HG03442 (cell line): ENCODE measurements around the gene YPEL3.

Source experiments
- ATAC-seq: cut with Tn5 transposase; IDR thresholded peaks from one replicate; pipeline ENCODE4 v1.9.1; 2021; ENCODE audit warnings: mild to moderate bottlenecking, moderate library complexity; ENCODE audit not compliant: unreplicated experiment

YPEL3 gene

DNA sequence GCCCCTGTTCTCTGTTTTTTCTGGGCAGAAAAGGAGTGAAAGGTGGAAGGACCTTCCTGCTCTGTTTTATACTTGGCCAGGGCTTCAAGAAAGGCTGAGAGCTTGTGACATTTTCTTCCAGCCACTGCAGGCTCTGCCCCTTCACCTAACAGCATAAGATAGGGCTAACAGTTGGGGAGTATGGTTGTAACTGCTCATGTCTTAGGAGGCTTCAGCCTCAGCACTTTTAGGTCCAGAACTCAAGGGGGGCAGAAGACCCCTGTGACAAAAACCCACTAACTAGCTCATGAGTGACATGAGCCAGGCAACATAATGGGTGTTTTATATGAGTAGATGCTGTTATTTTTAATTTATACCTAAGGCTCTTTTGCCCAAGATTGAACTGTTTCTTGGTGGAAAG is 25.5 kb downstream of the YPEL3 start:
- no peak for ATAC-seq

DNA sequence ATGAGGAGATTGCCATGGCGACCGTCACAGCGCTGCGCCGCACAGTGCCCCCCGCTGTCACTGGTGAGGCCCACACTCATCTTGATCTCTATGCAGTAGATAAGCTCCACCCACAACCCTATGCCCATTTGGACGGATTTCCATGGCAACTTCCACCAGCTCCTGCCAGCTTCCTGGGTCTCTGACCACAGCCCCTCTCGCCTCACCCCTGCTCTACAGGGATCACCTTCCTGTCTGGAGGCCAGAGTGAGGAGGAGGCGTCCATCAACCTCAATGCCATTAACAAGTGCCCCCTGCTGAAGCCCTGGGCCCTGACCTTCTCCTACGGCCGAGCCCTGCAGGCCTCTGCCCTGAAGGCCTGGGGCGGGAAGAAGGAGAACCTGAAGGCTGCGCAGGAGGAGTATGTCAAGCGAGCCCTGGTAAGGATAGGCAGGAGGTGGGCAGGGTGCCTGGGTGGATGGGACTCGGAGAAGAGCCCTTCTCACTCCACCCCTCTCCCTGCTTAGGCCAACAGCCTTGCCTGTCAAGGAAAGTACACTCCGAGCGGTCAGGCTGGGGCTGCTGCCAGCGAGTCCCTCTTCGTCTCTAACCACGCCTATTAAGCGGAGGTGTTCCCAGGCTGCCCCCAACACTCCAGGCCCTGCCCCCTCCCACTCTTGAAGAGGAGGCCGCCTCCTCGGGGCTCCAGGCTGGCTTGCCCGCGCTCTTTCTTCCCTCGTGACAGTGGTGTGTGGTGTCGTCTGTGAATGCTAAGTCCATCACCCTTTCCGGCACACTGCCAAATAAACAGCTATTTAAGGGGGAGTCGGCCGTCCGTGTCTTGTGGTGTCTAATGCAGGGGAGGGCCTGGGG is 26.2 kb downstream of the YPEL3 start:
- no peak for ATAC-seq

DNA sequence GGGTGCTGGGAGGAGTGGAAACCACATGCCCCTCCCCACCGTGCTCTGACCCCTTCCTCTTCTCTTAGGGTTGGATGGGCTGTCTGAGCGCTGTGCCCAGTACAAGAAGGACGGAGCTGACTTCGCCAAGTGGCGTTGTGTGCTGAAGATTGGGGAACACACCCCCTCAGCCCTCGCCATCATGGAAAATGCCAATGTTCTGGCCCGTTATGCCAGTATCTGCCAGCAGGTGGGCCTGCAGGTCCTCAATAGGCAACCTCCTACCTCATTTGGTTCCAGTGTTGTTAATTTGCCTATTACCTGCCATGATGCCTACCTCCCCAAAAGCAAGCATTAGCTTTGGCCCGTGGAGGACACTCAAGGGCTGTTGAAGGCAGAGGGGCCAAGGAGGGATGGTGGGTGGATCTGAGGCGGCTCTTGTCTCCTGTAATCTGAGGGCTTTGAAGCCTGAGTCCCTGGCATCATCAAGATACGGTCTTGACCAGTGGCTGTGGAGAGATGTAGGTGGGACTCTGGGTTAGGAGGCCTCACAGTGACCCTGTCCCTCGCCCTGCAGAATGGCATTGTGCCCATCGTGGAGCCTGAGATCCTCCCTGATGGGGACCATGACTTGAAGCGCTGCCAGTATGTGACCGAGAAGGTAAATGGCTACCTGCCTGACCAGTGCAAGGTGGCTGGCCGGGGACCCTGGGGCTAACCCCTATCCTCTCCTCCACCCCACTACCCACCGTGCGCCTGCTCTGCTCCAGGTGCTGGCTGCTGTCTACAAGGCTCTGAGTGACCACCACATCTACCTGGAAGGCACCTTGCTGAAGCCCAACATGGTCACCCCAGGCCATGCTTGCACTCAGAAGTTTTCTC is 27.0 kb downstream of the YPEL3 start:
- ATAC-seq = no peak

DNA sequence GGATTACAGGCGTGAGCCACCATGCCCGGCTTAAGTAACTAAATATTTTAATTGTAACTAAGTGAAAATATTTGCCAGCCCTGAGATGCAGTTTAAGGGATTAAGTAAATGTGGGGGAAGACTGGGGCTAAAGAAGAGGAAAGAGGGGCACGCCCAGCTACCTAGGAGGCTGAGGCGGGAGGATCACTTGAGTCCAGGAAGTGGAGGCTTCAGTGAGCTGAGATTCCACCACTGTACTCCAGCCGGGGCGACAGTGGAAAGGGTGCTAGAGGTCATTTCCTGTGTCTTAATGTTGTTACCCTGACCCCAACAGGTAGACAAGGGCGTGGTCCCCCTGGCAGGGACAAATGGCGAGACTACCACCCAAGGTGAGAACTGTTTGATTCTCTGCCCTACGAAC is 27.7 kb downstream of the YPEL3 start:
- ATAC-seq = no peak

DNA sequence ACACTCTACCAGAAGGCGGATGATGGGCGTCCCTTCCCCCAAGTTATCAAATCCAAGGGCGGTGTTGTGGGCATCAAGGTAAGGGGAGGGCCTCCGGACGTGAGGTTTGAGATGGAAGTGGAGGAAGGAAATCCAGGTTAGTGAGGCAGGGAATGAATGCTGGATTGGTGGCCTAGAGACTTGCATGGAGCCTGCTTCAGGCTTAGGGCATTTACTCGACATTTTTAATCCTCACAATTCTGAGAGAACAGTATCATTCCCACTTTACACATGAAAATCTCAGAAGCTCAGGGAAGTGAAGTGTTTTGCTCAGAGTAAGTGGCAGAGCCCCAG is 28.5 kb downstream of the YPEL3 start:
- ATAC-seq = no peak

DNA sequence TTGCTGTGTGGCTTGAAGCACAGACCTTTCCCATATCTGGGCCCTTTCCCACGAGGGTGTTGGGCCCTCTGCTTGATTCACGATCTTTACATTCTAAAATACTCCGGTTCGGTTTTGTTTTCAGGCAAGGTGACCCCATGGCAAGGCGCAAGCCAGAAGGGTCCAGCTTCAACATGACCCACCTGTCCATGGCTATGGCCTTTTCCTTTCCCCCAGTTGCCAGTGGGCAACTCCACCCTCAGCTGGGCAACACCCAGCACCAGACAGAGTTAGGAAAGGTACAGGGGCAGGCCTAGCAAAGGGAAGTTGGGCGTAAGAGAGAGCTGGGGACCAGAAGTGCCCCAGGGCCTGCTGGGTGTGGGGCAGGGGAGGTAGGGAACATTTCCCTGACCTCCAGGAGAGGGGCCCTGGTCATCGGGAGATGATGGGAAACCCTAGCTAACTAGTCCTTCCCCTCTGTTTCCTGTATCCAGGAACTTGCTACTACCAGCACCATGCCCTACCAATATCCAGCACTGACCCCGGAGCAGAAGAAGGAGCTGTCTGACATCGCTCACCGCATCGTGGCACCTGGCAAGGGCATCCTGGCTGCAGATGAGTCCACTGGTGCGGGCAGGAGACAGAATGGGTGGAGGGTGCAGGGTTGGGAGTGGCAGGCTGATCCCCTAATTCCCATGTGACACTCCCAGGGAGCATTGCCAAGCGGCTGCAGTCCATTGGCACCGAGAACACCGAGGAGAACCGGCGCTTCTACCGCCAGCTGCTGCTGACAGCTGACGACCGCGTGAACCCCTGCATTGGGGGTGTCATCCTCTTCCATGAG is 29.0 kb downstream of the YPEL3 start:
- ATAC-seq = no peak

DNA sequence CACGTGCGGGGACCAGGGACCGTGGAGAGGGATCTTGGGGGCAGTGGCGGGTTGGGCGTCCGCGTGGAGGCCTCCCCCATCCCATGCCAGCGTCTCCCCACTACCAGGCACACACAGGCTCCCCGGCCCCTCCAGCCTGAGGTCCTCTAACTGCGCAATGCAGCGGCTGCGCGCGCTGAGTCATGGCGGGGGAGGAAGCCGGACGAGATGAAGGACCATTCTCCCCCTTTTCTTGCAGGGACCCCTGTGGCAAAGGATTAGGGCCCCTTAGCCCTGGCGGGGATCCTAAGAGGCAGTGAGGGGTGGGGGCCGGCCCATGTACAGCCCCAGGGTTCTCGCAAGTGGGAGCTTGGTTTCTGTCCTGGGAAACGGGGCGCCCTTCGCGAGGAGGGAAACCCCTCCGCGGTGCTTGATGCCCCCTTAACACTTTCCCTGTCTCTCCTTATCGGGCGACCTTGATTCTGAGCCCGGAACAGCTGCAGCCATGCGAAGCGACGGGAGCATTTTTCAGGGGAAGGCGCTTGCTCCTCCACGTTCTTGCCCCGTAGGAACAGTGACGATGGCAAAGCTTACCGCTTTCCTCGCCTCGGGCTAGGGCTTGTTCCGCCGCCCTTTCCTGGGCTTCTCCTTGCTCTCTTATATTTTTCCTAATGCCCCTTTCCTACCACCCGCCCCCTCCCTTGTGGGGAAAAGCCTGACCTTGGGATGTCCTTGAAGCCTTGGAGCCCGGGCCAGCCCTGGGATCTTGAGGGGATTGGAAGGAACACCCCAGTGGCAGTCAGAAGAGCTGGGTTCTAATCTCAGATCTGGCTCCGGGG is 29.9 kb downstream of the YPEL3 start:
- peak; percentile 1 for ATAC-seq

DNA sequence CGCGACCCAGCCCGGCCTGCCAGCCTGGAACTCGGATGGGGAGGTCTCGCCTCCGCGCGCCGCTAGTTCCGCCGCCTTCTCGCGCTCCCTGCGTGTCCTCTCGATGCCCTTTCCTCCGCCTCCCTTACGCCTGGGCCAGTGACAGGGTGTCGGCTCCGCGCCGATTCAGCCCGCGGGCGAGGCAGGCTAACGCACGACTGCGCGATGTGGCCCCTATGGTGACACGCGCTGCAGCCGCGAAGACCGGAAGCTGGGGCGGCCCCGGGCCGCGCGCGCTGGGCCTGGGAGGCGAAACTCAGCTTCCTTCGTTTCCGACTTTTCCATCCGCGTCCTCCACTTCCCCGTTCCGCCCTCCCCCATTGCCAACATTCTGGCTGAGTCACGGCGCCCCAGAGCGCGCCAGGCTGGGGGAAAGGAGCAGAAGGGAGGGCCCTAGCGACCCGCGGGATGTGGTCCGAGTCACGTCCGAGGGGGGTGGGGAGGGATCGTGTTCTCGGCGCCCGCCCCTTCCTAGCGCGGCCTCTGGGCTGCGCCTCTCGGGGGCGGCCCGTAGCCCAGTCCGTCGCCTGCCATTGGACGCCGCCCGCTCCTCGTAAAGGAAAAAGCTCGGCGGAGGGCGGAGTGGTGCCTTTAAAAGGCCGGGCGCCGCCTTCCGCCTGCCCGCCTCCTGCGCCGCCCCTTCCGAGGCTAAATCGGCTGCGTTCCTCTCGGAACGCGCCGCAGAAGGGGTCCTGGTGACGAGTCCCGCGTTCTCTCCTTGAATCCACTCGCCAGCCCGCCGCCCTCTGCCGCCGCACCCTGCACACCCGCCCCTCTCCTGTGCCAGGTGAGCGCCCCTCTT is 30.7 kb downstream of the YPEL3 start, which contains the start of gene ALDOA:
Gene ALDOA (plus strand): TSS at position 659 of the 841 bp plus-strand sequence. CDS start 1,138 bp downstream, outside the sequence.
- ATAC-seq = peak; percentile 72

DNA sequence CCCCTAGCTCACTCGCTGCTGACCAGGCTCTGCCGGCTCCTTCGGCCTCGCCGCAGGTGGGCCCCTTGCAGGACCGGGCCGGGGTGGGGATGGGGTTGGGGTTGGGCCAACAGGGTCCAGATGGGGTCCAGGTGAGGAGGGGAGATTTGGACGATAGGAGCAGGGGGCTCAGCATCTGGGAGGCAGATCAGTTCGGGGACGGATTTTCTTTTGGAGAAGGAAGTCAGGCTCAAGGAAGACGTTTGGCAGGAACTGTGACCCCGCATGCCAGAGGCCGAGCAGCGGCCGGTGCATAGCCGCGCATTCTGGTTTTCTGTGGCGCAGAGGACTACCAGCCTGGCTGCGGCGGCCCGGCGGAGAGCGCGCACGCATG is 31.3 kb downstream of the YPEL3 start:
- ATAC-seq = no peak

DNA sequence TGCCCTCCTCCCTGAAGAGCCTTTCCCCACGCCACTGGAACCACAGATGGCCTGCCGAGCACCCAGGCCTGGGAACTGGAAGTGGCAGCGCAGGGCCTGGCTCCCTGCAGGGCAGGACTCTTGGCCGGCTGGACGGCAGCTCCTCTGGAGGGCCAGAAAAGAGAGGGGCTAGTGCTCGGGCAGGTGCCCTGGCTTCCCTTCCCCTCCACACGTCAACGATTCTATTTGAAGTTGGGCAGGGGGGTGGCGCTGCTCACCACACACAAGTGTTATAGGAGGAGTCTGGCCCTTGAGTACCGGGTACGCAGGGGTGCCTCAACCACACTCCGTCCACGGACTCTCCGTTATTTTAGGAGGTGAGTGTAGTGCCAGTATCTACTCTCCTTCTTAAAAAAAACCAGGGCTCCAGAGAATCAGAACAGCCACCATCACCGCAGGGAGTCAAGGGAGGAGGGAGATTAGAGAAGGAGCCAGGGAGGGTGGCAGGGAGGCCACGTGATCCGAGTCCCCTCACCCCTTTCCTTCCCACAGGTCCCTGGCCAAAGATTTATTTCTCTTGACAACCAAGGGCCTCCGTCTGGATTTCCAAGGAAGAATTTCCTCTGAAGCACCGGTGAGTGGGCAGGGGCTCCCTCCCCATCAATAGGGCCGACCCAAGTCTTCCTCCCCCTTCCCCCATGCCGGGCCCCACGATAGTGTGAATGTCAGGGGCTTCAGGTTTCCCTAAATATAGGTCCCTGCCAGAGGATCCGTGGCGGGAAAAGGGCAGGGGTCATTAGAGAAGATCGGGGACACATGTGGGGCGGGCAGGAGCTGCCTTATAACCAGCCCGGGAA is 31.9 kb downstream of the YPEL3 start:
- ATAC-seq = no peak

DNA sequence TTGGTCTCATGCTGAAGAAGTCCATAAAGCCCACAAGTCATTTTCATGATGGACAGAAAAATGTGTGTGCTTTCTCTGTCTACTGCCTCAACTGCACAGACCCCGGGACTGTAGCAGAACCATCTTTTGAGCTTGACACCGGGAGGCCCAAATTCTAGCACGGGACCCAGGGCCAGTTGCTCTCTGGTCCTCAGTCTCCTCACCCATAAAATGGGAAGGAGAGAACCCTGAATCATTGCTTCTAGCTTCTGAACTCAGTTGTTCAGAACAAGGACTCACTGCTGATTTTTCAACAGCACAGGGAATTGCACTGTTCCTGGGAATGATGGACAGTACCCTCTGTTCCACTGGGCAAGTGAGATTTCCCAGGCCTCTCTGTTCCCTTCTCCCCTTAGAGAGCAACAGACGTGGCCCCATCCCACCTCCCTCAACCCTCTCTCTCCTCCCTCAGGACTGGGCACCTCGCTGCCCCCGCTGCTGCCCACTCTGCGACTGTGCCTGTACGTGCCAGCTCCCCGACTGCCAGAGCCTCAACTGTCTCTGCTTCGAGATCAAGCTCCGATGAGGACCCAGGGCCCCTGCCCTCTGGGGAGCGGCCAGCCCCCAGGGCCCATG is 32.6 kb downstream of the YPEL3 start:
- ATAC-seq = no peak

DNA sequence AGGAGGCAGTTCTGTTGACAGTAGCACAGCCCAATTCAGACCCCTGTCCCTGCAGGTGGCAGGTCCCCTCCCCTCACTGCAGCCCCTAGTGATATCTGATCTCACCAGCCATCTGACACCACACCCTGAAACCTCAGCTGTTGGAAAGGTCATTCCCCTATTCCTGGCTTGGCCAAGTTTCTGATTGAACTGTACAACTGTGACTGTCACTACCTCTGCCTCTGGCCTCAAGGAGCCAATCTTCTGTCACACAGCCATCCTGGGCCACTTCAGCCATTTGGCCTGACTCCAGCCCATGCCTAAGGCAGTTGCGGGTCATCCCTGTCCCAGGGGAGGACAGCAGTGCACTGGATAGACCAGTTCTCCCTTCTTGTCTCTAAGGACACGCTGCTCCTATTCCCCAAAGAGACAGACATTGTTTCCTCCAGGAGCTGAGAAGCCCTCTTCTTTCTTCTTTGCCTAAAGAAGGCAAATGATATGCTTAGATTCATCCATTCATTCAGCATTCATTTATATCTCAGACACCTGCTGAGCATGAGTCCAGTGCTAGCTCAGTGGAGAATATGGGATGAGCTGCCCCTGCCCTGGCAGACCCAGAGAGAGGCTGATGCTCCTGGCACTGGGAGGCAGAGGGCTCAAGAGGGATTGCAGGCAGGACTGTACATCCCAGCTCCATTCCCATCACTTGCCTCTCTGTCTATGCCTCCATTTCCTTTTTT is 35.0 kb downstream of the YPEL3 start:
- no peak for ATAC-seq

DNA sequence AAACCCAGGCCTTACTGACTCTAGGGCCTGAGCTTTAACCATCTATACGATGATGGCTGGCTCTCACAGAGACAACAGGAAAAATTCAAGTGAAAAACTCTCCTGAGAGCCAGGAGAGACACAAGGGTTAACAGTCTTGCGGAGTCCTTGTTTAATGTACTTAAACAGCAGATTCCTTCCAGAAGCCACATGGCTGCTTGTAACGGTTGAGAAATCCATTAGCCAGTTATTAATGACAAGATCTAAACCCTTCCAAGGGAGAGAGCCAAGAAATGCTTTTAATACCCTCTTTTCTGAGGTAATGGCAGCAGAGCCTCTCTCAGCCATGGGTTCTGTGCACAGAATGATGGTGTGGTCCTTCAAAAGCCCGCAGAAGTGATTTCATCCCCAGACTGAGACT is 35.7 kb downstream of the YPEL3 start:
- no peak for ATAC-seq

DNA sequence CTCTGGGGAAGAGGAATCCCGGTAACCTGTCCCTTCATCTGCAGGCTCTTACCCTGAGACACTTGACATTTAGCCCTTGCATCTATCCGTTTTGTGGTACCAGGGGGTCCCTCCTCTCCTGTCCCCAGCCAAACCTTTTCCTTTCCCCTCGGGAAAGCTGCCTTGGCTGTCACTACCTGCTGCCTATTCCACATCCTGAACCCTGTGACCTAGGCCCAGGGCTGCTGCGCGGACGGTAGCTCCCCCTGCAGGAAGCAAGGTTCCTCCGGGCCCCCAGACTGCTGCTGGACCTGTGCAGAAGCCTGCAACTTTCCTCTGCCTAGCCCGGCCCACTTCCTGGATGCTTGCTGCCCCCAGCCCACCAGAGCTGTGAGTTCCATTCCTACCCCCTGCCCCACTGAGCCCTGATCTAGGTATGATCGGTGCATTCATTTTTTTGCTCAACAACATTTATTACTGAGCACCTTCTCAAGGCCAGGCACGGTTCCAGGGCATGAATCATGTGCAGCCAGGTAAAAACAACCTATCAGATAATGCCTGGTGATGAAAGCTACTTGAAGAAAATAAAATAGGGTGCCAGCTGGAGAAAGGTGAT is 41.0 kb downstream of the YPEL3 start:
- ATAC-seq = no peak

DNA sequence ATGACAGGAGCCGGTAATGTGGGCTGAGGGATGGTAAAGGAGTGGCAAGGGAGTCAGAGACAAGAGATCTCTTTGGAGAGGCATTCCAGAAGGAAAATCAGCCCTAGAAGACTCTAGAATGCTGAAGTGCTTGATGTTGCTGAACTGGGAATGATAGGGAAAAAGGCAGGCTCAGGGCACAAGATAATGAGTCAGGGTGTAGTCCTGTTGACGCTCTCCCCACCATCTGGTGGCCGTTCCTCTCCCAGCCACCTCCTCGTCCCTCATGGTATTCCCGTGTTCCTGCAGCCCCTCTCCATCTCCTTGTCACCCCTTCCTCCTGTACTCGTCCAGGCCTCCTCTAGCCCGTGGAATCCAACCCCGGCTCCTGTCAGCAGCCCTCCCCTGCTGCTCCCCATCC is 41.6 kb downstream of the YPEL3 start:
- ATAC-seq = no peak

DNA sequence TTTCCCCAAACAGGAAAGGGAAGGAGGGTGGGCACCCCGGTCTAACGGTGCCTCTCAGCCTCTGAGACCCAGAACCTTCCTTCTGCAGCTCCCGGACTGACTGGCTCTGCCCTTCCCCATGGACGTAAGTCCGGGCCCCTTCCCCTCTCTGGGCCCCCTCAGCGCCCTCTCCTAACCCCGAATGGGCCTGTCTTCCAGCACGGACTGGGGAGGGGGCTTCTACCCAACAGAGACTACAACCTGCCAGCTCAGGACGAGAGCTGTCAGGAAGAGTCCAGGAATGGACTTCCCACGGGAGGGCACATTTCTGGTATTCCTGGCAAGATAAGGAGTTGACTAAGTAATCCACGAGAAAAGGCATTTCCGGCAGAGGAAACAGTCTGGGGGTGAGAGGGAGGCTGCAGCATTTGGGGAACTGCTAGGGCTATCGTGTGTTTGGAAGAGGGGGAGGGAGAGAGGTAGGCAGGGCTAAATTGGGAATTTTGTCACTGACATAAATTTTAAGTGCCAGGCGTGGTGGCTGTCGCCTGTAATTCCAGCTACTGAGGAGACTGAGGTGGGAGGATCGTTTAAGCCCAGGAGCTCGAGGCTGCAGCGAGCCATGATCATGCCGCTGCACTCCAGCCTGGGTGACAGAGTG is 42.5 kb downstream of the YPEL3 start:
- peak; percentile 19 for ATAC-seq
